GM23338 (cell line): Measurements from ENCODE around the gene ZCCHC4. TPM values are rescaled to one million over a fixed set of nuclear protein-coding genes. Genes with fewer than 3 reads are reported as not detected.

ENCODE experiments used
- ATAC-seq: fragments of 200-7000 bp; cut with Tn5 transposase; 3 replicates; pipeline ENCODE4 v1.9.1; 2020
- DNase-seq: peaks from one replicate; pipeline ENCODE4 v3.0.0-alpha.2; 2015; ENCODE audit warnings: low spot score
- H2AFZ ChIP-seq: fragments of 200-600 bp; sonication (generic); 2 replicates; pipeline ENCODE4 v1.8.0; 2016; ENCODE audit warnings: antibody characterized with exemption, mild to moderate bottlenecking, moderate library complexity
- H3F3A ChIP-seq: fragments of 200-600 bp; sonication (generic); replicated peaks from 2 replicates; pipeline ENCODE4 v1.8.0; 2017; ENCODE audit warnings: antibody characterized with exemption, mixed run types, low read depth
- H3K27ac ChIP-seq: fragments of 200-600 bp; sonication (generic); 2 replicates; pipeline ENCODE4 v1.6.1; 2016; ENCODE audit warnings: low read depth
- H3K27me3 ChIP-seq: fragments of 200-600 bp; sonication (generic); 2 replicates; pipeline ENCODE4 v1.8.0; 2016; ENCODE audit warnings: mild to moderate bottlenecking, mixed run types, moderate library complexity; ENCODE audit not compliant: insufficient read depth
- H3K36me3 ChIP-seq: fragments of 200-600 bp; sonication (generic); 2 replicates; pipeline ENCODE4 v1.8.0; 2016; ENCODE audit warnings: mild to moderate bottlenecking; ENCODE audit not compliant: insufficient read depth
- H3K4me1 ChIP-seq: fragments of 200-600 bp; sonication (generic); 2 replicates; pipeline ENCODE4 v1.8.0; 2016; ENCODE audit warnings: mild to moderate bottlenecking, moderate library complexity; ENCODE audit not compliant: insufficient read depth
- H3K4me2 ChIP-seq: fragments of 200-600 bp; sonication (generic); 2 replicates; pipeline ENCODE4 v1.7.1; 2017; ENCODE audit warnings: mixed run types
- H3K4me3 ChIP-seq: fragments of 200-600 bp; sonication (generic); 2 replicates; pipeline ENCODE4 v1.6.1; 2016; ENCODE audit warnings: mixed run types
- H3K79me2 ChIP-seq: fragments of 200-600 bp; sonication (generic); replicated peaks from 2 replicates; pipeline ENCODE4 v1.8.0; 2017; ENCODE audit warnings: mild to moderate bottlenecking; ENCODE audit not compliant: insufficient read depth
- H3K9me2 ChIP-seq: fragments of 200-600 bp; sonication (generic); 2 replicates; pipeline ENCODE4 v1.8.0; 2017; ENCODE audit not compliant: insufficient read depth
- H4K20me1 ChIP-seq: fragments of 200-600 bp; sonication (generic); replicated peaks from 2 replicates; pipeline ENCODE4 v1.8.0; 2017; ENCODE audit warnings: mild to moderate bottlenecking; ENCODE audit not compliant: insufficient read depth
- H3K27ac Mint-ChIP-seq: 2 replicates; pipeline ENCODE4 v1.8.0; 2020; ENCODE audit warnings: inconsistent platforms, mild to moderate bottlenecking, moderate library complexity, mixed read lengths
- H3K27me3 Mint-ChIP-seq: 3 replicates; pipeline ENCODE4 v1.8.0; 2022; ENCODE audit warnings: low read depth, mild to moderate bottlenecking, moderate library complexity, mixed read lengths, inconsistent platforms; ENCODE audit not compliant: insufficient read depth, poor library complexity
- H3K36me3 Mint-ChIP-seq: 3 replicates; pipeline ENCODE4 v1.8.0; 2021; ENCODE audit warnings: low read depth, mild to moderate bottlenecking, inconsistent platforms, moderate library complexity, mixed read lengths
- H3K4me1 Mint-ChIP-seq: 3 replicates; pipeline ENCODE4 v1.8.0; 2020; ENCODE audit warnings: mild to moderate bottlenecking, inconsistent platforms, mixed read lengths
- H3K4me3 Mint-ChIP-seq: 3 replicates; pipeline ENCODE4 v1.8.0; 2021; ENCODE audit warnings: moderate library complexity, mild to moderate bottlenecking, inconsistent platforms, mixed read lengths
- H3K9me3 Mint-ChIP-seq: 3 replicates; pipeline ENCODE4 v1.8.0; 2020; ENCODE audit warnings: moderate library complexity, mild to moderate bottlenecking, inconsistent platforms, mixed read lengths
- CREB1 ChIP-seq: fragments of 250-450 bp; sonication (Bioruptor Pico); IDR thresholded peaks from 2 replicates; pipeline ENCODE4 v1.5.0; 2020; ENCODE audit warnings: low read depth, mild to moderate bottlenecking, moderate library complexity
- CTCF ChIP-seq, 2 experiments: fragments of 200-600 bp in 1 of 2; sonication (generic) in 1 of 2; conservative IDR thresholded peaks; 2 replicates each; pipeline versions ENCODE4 v1.5.1 to v1.6.1; 2016 to 2017; ENCODE audit warnings: antibody characterized with exemption in 2 of 2, low read depth in 2 of 2, mild to moderate bottlenecking in 2 of 2, moderate library complexity in 1 of 2
- ETS1 ChIP-seq: IDR thresholded peaks from 2 replicates; pipeline ENCODE4 v1.6.1; 2016; ENCODE audit warnings: antibody characterized with exemption
- EZH2 ChIP-seq: fragments of 200-600 bp; sonication (generic); IDR thresholded peaks from one replicate; pipeline ENCODE4 v1.8.0; 2017; ENCODE audit warnings: antibody characterized with exemption, mild to moderate bottlenecking, low read depth; ENCODE audit not compliant: unreplicated experiment
- EZH2phosphoT487 ChIP-seq: fragments of 200-600 bp; sonication (generic); IDR thresholded peaks from one replicate; pipeline ENCODE4 v1.8.1; 2018; ENCODE audit warnings: antibody characterized with exemption; ENCODE audit not compliant: unreplicated experiment
- JUNB ChIP-seq: IDR thresholded peaks from one replicate; pipeline ENCODE4 v1.6.1; 2016; ENCODE audit warnings: antibody characterized with exemption; ENCODE audit not compliant: unreplicated experiment
- NANOG ChIP-seq: IDR thresholded peaks from 2 replicates; pipeline ENCODE4 v1.6.1; 2016; ENCODE audit warnings: antibody characterized with exemption, borderline replicate concordance
- POLR2AphosphoS5 ChIP-seq: IDR thresholded peaks from 2 replicates; pipeline ENCODE4 v1.6.1; 2016; ENCODE audit warnings: antibody characterized with exemption, low read depth
- STAT1 ChIP-seq: IDR thresholded peaks from one replicate; pipeline ENCODE4 v1.6.1; 2016; ENCODE audit warnings: antibody characterized with exemption; ENCODE audit not compliant: unreplicated experiment
- ZNF114 ChIP-seq: fragments of 250-450 bp; sonication (Bioruptor Pico); IDR thresholded peaks from 2 replicates; pipeline ENCODE4 v1.5.0; 2020; ENCODE audit warnings: mild to moderate bottlenecking, moderate library complexity
- ZNF331 ChIP-seq: fragments of 250-450 bp; sonication (Bioruptor Pico); IDR thresholded peaks from 2 replicates; pipeline ENCODE4 v1.5.0; 2020; ENCODE audit warnings: low read depth, mild to moderate bottlenecking, moderate library complexity
- ZNF462 ChIP-seq: fragments of 250-450 bp; sonication (Bioruptor Pico); IDR thresholded peaks from 2 replicates; pipeline ENCODE4 v1.5.0; 2020; ENCODE audit warnings: mild to moderate bottlenecking, moderate library complexity
- polyA plus RNA-seq: library from polyadenylated mRNA; unstranded; fragments of >200 nt; fragmentation: Nextera tagmentation; extraction: Ambion mirVana; gene quantifications from 2 replicates; pipeline ENCODE4 v1.2.1, GENCODE V29; 2016
- total RNA-seq: library from RNA; depleted of rRNA; stranded (reverse); fragments of >200 nt; shearing (Covaris generic); gene quantifications from 2 replicates; pipeline ENCODE4 v1.2.3, GENCODE V29; 2014
- TF ChIP-seq, protein P1 (sequence below): IDR thresholded peaks from one replicate; pipeline ENCODE4 v1.6.1; 2018; ENCODE audit warnings: antibody characterized with exemption; ENCODE audit not compliant: unreplicated experiment

ZCCHC4 gene
- total and polyA plus RNA-seq, 2 experiments from 2014 or later, result 11.3 to 17.9 TPM

GRCh38 chr4:25370242-25370641 lies 57.7 kb downstream of the ZCCHC4 start:
- H3K27me3 Mint-ChIP-seq, result no peaks in the 10 kb centered on the region

More at GRCh38 chr4:25370242-25370641, 57.7 kb downstream of the ZCCHC4 start:
- no peaks in the 10 kb centered on the region for H3K9me3 Mint-ChIP-seq
- H3K27ac Mint-ChIP-seq, result no peak overlapping the region
- no peaks in the 10 kb centered on the region for H3K36me3 ChIP-seq
- no peak overlapping the region for H3K27ac ChIP-seq
- peaks cover 15% of the 10 kb centered on the region; the same call in 2 of the 3 replicates for H3K4me1 Mint-ChIP-seq
- H3K4me3 ChIP-seq, result no peak overlapping the region
- H3K9me2 ChIP-seq, result no peaks in the 10 kb centered on the region
- H3K79me2 ChIP-seq, result no peaks in the 10 kb centered on the region
- ATAC-seq (peak; percentile 71), DNase-seq (peak; percentile 10)
- TF ChIP-seq POLR2AphosphoS5, result no peak
- no peak for TF ChIP-seq EZH2
- no peak for TF ChIP-seq ZNF462
- TF ChIP-seq CREB1 (CRISPR knock-in tag), result no peak
- TF ChIP-seq CTCF (conservative IDR thresholded peaks at IDR 0.05; ENCODE audit: low read depth in 2 of 2), result no peak
- TF ChIP-seq, protein P1, sequence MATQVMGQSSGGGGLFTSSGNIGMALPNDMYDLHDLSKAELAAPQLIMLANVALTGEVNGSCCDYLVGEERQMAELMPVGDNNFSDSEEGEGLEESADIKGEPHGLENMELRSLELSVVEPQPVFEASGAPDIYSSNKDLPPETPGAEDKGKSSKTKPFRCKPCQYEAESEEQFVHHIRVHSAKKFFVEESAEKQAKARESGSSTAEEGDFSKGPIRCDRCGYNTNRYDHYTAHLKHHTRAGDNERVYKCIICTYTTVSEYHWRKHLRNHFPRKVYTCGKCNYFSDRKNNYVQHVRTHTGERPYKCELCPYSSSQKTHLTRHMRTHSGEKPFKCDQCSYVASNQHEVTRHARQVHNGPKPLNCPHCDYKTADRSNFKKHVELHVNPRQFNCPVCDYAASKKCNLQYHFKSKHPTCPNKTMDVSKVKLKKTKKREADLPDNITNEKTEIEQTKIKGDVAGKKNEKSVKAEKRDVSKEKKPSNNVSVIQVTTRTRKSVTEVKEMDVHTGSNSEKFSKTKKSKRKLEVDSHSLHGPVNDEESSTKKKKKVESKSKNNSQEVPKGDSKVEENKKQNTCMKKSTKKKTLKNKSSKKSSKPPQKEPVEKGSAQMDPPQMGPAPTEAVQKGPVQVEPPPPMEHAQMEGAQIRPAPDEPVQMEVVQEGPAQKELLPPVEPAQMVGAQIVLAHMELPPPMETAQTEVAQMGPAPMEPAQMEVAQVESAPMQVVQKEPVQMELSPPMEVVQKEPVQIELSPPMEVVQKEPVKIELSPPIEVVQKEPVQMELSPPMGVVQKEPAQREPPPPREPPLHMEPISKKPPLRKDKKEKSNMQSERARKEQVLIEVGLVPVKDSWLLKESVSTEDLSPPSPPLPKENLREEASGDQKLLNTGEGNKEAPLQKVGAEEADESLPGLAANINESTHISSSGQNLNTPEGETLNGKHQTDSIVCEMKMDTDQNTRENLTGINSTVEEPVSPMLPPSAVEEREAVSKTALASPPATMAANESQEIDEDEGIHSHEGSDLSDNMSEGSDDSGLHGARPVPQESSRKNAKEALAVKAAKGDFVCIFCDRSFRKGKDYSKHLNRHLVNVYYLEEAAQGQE, result no peak
- no peak for TF ChIP-seq JUNB
- no peak for TF ChIP-seq ZNF331
- TF ChIP-seq NANOG, result no peak
- TF ChIP-seq ETS1, result no peak
- no peak for TF ChIP-seq STAT1
- TF ChIP-seq EZH2phosphoT487, result no peak
- no peak for TF ChIP-seq ZNF114 (CRISPR knock-in tag)
- H3K4me2 ChIP-seq, result peak overlapping the region; percentile 55
- H3K27me3 ChIP-seq, result no peaks in the 10 kb centered on the region
- no peak overlapping the region for H2AFZ ChIP-seq
- H3F3A ChIP-seq, result no peaks in the 10 kb centered on the region
- H4K20me1 ChIP-seq, result no peaks in the 10 kb centered on the region
- peaks cover 24% of the 10 kb centered on the region for H3K4me1 ChIP-seq
- H3K4me3 Mint-ChIP-seq, result no peak overlapping the region
- H3K36me3 Mint-ChIP-seq, result no peaks in the 10 kb centered on the region
